ENCODE measurements around the gene STK38L.

Gene STK38L

GRCh38 chr12:27279826-27280225, 35.7 kb downstream of the STK38L start:
- Histone ChIP-seq H3K4me1 (ENCODE audit: control insufficient read depth, insufficient read depth, low read length) (peaks cover 29% of the 10 kb centered on the region), H3K36me3 (ENCODE audit: control insufficient read depth in 2 of 2, insufficient read depth in 1 of 2, low read length in 2 of 2) (no peaks in the 10 kb centered on the region), H3K27ac (ENCODE audit: extremely low read depth, low read depth, low read length) (no peak overlapping the region), H3K9me3 (ENCODE audit: control insufficient read depth, insufficient read depth, low read depth, low read length) (no peaks in the 10 kb centered on the region), H3K4me3 (ENCODE audit: low read depth, low read length) (no peak overlapping the region)
- TF ChIP-seq ZNF302 (tag by site-specific recombination; IDR thresholded peaks at IDR 0.05; ENCODE audit: low read depth) (no peak), PRDM6 (tag by site-specific recombination; IDR thresholded peaks at IDR 0.05) (peak; percentile 66; the same call in 1 of the 2 replicates), ZNF362 (tag by site-specific recombination; IDR thresholded peaks at IDR 0.05) (0 out of 2 replicates have a peak, but pooled peaks have one; percentile 54), SP2 (tag by site-specific recombination; IDR thresholded peaks at IDR 0.05) (no peak), ATF2 (tag by site-specific recombination; IDR thresholded peaks at IDR 0.05; ENCODE audit: low read depth) (no peak), EGR2 (tag by site-specific recombination; IDR thresholded peaks at IDR 0.05; ENCODE audit: low read depth) (peak; percentile 52; the same call in 1 of the 2 replicates), ZNF555 (tag by site-specific recombination; conservative IDR thresholded peaks at IDR 0.05) (no peak), ZNF548 (tag by site-specific recombination; IDR thresholded peaks at IDR 0.05) (no peak), SCRT2 (tag by site-specific recombination; IDR thresholded peaks at IDR 0.05) (no peak), TCF7L2 (IDR thresholded peaks at IDR 0.05; ENCODE audit: borderline replicate concordance, low read depth, low read length) (peak; percentile 76), ZSCAN18 (tag by site-specific recombination; IDR thresholded peaks at IDR 0.05) (no peak), ZFHX2 (tag by site-specific recombination; conservative IDR thresholded peaks at IDR 0.05) (peak; percentile 36), ZBTB11 (tag by site-specific recombination; conservative IDR thresholded peaks at IDR 0.05; ENCODE audit: low read depth) (no peak), ZNF398 (tag by site-specific recombination; IDR thresholded peaks at IDR 0.05) (0 out of 2 replicates have a peak, but pooled peaks have one; percentile 26), IKZF3 (tag by site-specific recombination; IDR thresholded peaks at IDR 0.05) (peak; percentile 73), ZNF19 (tag by site-specific recombination; IDR thresholded peaks at IDR 0.05; ENCODE audit: low read depth) (no peak), OSR2 (tag by site-specific recombination; IDR thresholded peaks at IDR 0.05) (0 out of 2 replicates have a peak, but pooled peaks have one; percentile 46), ZNF335 (tag by site-specific recombination; conservative IDR thresholded peaks at IDR 0.05) (0 out of 2 replicates have a peak, but pooled peaks have one; percentile 36), ZNF221 (tag by site-specific recombination; IDR thresholded peaks at IDR 0.05; ENCODE audit: borderline replicate concordance) (no peak), ZBTB17 (tag by site-specific recombination; IDR thresholded peaks at IDR 0.05) (no peak), BCL11B (tag by site-specific recombination; IDR thresholded peaks at IDR 0.05; ENCODE audit: low read depth) (no peak), KLF17 (tag by site-specific recombination; IDR thresholded peaks at IDR 0.05) (no peak), MYNN (tag by site-specific recombination; IDR thresholded peaks at IDR 0.05; ENCODE audit: borderline replicate concordance) (peak; percentile 44; the same call in 1 of the 2 replicates), ZNF350 (tag by site-specific recombination; IDR thresholded peaks at IDR 0.05) (no peak)
- POLR2A ChIA-PET = no interaction called here
- CTCF ChIA-PET = interaction anchor here (0.6 to 1.3 kb wide), 3 partner anchors 26 to 298 kb away, joined by 3 to 5 read pairs (median 4); no protein-coding TSS in a partner anchor
